ENCODE measurements around the gene ARHGAP22. TPM values are rescaled to one million over a fixed set of nuclear protein-coding genes. Genes with fewer than 3 reads are reported as not detected.

Gene ARHGAP22
- total RNA-seq, 1 experiment from 2014 or later: 1.8 TPM

DNA sequence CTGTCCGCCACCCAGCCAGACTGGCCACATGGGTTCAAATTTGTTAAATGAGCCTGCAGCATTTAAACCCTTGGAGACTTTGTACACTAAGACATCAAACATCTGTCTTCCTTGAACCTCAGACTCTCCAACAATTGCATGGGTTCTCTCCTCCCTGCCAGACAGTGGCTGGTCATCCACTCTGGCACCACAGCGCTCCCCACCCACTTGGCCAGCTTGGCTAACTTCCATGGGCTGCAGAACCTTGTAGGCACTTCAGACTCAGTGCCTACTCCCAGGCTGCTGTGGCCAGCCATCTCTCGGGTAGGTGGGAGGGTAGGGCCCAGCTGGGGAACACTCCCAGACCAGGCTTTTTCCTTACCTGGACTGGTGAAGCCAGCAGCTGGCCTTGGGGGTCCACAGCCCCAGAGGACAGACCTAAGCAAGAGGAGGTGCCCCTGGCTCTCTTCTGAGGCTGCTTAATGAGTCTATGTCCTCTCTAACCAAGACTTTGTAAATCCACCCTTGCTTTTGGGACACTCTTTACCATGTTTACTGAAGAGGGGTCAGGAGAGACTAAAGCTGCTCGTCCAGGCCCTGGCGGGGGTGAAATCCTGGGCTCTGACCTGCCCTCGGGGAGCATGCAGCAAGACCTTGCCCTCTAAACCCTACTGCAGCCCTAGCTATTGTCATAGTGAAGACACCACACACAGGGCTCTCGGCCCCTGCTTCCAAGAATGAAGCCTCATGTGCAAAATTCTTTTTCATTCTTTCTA lies 82.7 kb downstream of the ARHGAP22 start:
- no TSS peak for BruUV-seq (replicated peaks)
- DNase-seq (ENCODE audit: low read depth, low spot score) (no peak), ATAC-seq (no peak)
- Histone ChIP-seq H3K9me3 (ENCODE audit: control insufficient read depth, insufficient read depth, low read depth, low read length) (no peaks in the 10 kb centered on the region), H3K4me3 (ENCODE audit: low read depth in 2 of 2, low read length in 2 of 2) (no peak overlapping the region), H3K36me3 (ENCODE audit: control insufficient read depth, insufficient read depth, low read length) (no peaks in the 10 kb centered on the region; the same call in 1 of the 2 replicates), H3K27ac (ENCODE audit: low read length) (no peak overlapping the region), H3K27me3 (ENCODE audit: control insufficient read depth, insufficient read depth, low read length) (peaks cover 31% of the 10 kb centered on the region), H3K4me1 (ENCODE audit: control insufficient read depth, insufficient read depth, low read length) (0 out of 2 replicates have a peak, but pooled peaks cover 4% of the 10 kb centered on the region)
- CTCF ChIA-PET: no interaction called here
- intact Hi-C loops (cut with micrococcal nuclease; ENCODE audit: unreplicated experiment) (no loop called here), in situ Hi-C loops (cut with HindIII; ENCODE audit: low pct_unique_long_range_greater_than_20kb, low sequenced_read_pairs) (no loop called here)
- POLR2A ChIA-PET: interaction anchor here (0.6 kb wide), 1 partner anchor 15 kb away, joined by 3 read pairs; no protein-coding TSS in a partner anchor
- TF ChIP-seq, protein P1, sequence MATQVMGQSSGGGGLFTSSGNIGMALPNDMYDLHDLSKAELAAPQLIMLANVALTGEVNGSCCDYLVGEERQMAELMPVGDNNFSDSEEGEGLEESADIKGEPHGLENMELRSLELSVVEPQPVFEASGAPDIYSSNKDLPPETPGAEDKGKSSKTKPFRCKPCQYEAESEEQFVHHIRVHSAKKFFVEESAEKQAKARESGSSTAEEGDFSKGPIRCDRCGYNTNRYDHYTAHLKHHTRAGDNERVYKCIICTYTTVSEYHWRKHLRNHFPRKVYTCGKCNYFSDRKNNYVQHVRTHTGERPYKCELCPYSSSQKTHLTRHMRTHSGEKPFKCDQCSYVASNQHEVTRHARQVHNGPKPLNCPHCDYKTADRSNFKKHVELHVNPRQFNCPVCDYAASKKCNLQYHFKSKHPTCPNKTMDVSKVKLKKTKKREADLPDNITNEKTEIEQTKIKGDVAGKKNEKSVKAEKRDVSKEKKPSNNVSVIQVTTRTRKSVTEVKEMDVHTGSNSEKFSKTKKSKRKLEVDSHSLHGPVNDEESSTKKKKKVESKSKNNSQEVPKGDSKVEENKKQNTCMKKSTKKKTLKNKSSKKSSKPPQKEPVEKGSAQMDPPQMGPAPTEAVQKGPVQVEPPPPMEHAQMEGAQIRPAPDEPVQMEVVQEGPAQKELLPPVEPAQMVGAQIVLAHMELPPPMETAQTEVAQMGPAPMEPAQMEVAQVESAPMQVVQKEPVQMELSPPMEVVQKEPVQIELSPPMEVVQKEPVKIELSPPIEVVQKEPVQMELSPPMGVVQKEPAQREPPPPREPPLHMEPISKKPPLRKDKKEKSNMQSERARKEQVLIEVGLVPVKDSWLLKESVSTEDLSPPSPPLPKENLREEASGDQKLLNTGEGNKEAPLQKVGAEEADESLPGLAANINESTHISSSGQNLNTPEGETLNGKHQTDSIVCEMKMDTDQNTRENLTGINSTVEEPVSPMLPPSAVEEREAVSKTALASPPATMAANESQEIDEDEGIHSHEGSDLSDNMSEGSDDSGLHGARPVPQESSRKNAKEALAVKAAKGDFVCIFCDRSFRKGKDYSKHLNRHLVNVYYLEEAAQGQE (IDR thresholded peaks at IDR 0.05; ENCODE audit: insufficient read depth in 1 of 2, low read depth in 2 of 2, low read length in 1 of 2): no peak
- TF ChIP-seq POLR2AphosphoS5 (IDR thresholded peaks at IDR 0.05; ENCODE audit: low read depth, low read length) (no peak), SIN3A (IDR thresholded peaks at IDR 0.05; ENCODE audit: borderline replicate concordance, insufficient read depth, low read depth, low read length) (no peak), TCF7L2 (IDR thresholded peaks at IDR 0.05; ENCODE audit: low read depth, low read length) (no peak)

- in situ Hi-C loops (cut with HindIII; ENCODE audit: low pct_unique_long_range_greater_than_20kb, low sequenced_read_pairs): no loop called here
- no peaks in the 10 kb centered on the region for H3K9me3 ChIP-seq (ENCODE audit: control insufficient read depth, insufficient read depth, low read depth, low read length)
- CTCF ChIA-PET: no interaction called here
- 0 out of 2 replicates have a peak, but pooled peaks cover 4% of the 10 kb centered on the region for H3K4me1 ChIP-seq (ENCODE audit: control insufficient read depth, insufficient read depth, low read length)
- POLR2A ChIA-PET: no interaction called here
- peaks cover 21% of the 10 kb centered on the region for H3K27me3 ChIP-seq (ENCODE audit: control insufficient read depth, insufficient read depth, low read length)
- intact Hi-C loops (cut with micrococcal nuclease; ENCODE audit: unreplicated experiment): no loop called here
- no peak overlapping the region for H3K4me3 ChIP-seq (ENCODE audit: low read depth in 2 of 2, low read length in 2 of 2)
- no peak overlapping the region for H3K27ac ChIP-seq (ENCODE audit: low read length)
- no TSS peak for BruUV-seq (replicated peaks)
- DNase-seq (ENCODE audit: low read depth, low spot score) (no peak), ATAC-seq (no peak)
- TF ChIP-seq POLR2AphosphoS5 (IDR thresholded peaks at IDR 0.05; ENCODE audit: low read depth, low read length) (no peak), SIN3A (IDR thresholded peaks at IDR 0.05; ENCODE audit: borderline replicate concordance, insufficient read depth, low read depth, low read length) (no peak), TCF7L2 (IDR thresholded peaks at IDR 0.05; ENCODE audit: low read depth, low read length) (no peak), CTCF (IDR thresholded peaks at IDR 0.05) (no peak)
- TF ChIP-seq, protein P1 (IDR thresholded peaks at IDR 0.05; ENCODE audit: insufficient read depth in 1 of 2, low read depth in 2 of 2, low read length in 1 of 2): no peak
- H3K36me3 ChIP-seq (ENCODE audit: control insufficient read depth, insufficient read depth, low read length): no peaks in the 10 kb centered on the region; the same call in 1 of the 2 replicates
These were observed 84.3 kb downstream of the ARHGAP22 start for GRCh38 chr10:48520594-48520993.
